ENCODE data around the gene PRKAB2.
"Not testable (repeated sequence)": the region's sequence is repeated elsewhere in the genome, so short reads cannot be mapped to it uniquely, and the experiment has no call there.

DNA sequence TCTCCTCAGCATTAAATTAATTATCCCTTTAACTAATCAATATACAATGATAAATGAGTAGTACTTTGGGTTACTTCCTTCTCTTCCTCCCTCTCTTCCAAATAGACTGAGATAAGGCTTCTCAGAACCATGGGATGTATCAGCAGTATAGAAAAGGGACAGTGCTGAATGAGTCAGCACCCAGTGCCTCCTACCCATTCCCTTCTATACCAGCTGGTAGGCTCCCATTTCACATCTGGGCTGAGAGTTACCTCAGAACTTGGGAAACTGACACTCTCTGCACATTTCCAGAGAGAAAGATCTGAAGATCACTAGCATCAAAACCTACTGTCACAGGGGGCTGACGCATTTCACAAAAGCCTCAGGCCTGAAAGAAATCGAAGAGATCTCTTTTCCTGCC lies 15.2 kb downstream of the PRKAB2 start:
- TF ChIP-seq, protein P1, sequence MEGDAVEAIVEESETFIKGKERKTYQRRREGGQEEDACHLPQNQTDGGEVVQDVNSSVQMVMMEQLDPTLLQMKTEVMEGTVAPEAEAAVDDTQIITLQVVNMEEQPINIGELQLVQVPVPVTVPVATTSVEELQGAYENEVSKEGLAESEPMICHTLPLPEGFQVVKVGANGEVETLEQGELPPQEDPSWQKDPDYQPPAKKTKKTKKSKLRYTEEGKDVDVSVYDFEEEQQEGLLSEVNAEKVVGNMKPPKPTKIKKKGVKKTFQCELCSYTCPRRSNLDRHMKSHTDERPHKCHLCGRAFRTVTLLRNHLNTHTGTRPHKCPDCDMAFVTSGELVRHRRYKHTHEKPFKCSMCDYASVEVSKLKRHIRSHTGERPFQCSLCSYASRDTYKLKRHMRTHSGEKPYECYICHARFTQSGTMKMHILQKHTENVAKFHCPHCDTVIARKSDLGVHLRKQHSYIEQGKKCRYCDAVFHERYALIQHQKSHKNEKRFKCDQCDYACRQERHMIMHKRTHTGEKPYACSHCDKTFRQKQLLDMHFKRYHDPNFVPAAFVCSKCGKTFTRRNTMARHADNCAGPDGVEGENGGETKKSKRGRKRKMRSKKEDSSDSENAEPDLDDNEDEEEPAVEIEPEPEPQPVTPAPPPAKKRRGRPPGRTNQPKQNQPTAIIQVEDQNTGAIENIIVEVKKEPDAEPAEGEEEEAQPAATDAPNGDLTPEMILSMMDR (IDR thresholded peaks at IDR 0.05; ENCODE audit: low read depth, low read length) = not testable (repeated sequence)
- TF ChIP-seq EZH2phosphoT487 (IDR thresholded peaks at IDR 0.05; ENCODE audit: low read depth) = not testable (repeated sequence)

All from OCI-LY3 (cell line).